Transverse colon (tissue), 4 donors: ENCODE measurements around the gene SEMA4F. TPM values are rescaled to one million over a fixed set of nuclear protein-coding genes. Genes with fewer than 3 reads are reported as not detected.

Experiments
- DNase-seq: peaks from one replicate; pipeline ENCODE4 v3.0.0-alpha.2; 2019
- H3K27ac ChIP-seq, 4 donors: fragments of 200-600 bp; sonication (generic); 2 replicates each; pipeline ENCODE4 v1.5.1; 2016 to 2018; ENCODE audit warnings: inconsistent platforms in 4 of 4
- H3K27me3 ChIP-seq: fragments of 200-600 bp; sonication (generic); 2 replicates; pipeline ENCODE4 v1.5.1; 2017; ENCODE audit warnings: inconsistent platforms
- H3K36me3 ChIP-seq, 4 donors: fragments of 200-600 bp; sonication (generic); 2 replicates each; pipeline ENCODE4 v1.5.1; 2017 to 2019; ENCODE audit warnings: inconsistent platforms in 4 of 4
- H3K4me1 ChIP-seq, 4 donors: fragments of 200-600 bp; sonication (generic); 2 replicates each; pipeline ENCODE4 v1.5.1; 2017 to 2020; ENCODE audit warnings: inconsistent platforms in 4 of 4
- H3K4me3 ChIP-seq, 4 donors: fragments of 200-600 bp; sonication (generic); 1 replicate in 1 of 4; 2 replicates in 3 of 4; pipeline versions ENCODE4 v1.5.1 to v1.6.1; 2017 to 2019; ENCODE audit warnings: inconsistent platforms in 4 of 4
- H3K9me3 ChIP-seq, 2 donors: fragments of 200-600 bp; sonication (generic); 2 replicates each; pipeline ENCODE4 v1.5.1; 2017 to 2019; ENCODE audit warnings: inconsistent platforms in 2 of 2
- CTCF ChIP-seq, 5 experiments: fragments of 200-600 bp in 3 of 5; fragments of 450-650 bp in 2 of 5; sonication (generic) in 3 of 5; IDR thresholded peaks; 1 replicate in 2 of 5; 2 replicates in 3 of 5; pipeline ENCODE4 v1.5.1; 2016 to 2017; ENCODE audit warnings: antibody characterized with exemption in 5 of 5, inconsistent platforms in 3 of 5, mild to moderate bottlenecking in 2 of 5, moderate library complexity in 1 of 5
- EP300 ChIP-seq: sonication (generic); formaldehyde crosslinking; IDR thresholded peaks from one replicate; pipeline ENCODE4 v1.6.1; 2017; ENCODE audit warnings: antibody characterized with exemption, low read depth
- POLR2A ChIP-seq: fragments of 450-650 bp; IDR thresholded peaks from one replicate; pipeline ENCODE4 v1.6.1; 2016; ENCODE audit warnings: antibody characterized with exemption, mild to moderate bottlenecking, moderate library complexity
- POLR2AphosphoS5 ChIP-seq, 3 donors: sonication (generic); formaldehyde crosslinking; IDR thresholded peaks; one replicate each; pipeline ENCODE4 v1.6.1; 2016; ENCODE audit warnings: antibody characterized with exemption in 3 of 3
- WGBS, 2 donors: methylation state at CpG; one replicate each; pipeline ENCODE4 v1.1.5; 2018; ENCODE audit warnings: low coverage in 1 of 2; 5-methylcytosine and 5-hydroxymethylcytosine counted together
- in situ Hi-C, 4 donors: fragments of 200-750 bp; cut with MboI; loops; one replicate each; pipeline versions ENCODE4 v1.15.0 to v1.15.1; 2017; ENCODE audit warnings: low sequenced_read_pairs in 3 of 4, low pct_ligation_motif_present in 1 of 4, low pct_unique_long_range_greater_than_20kb in 1 of 4
- intact Hi-C: fragments of 100-400 bp; cut with DNase I; formaldehyde crosslinking; loops from one replicate; pipeline ENCODE4 v1.15.1; 2023; ENCODE audit warnings: low total_unique reads
- total RNA-seq, 4 donors: library from RNA; depleted of rRNA; stranded (reverse); fragments of >200 nt; gene quantifications; one replicate each; pipeline ENCODE4 v1.1.0, GENCODE V29; 2016

Gene SEMA4F
- total RNA-seq, 4 donors from 2014 or later = 0.75 to 5.7 (median 3.6) TPM

- Histone ChIP-seq H3K4me3 (no peak overlapping the region), H3K9me3 (no peaks in the 10 kb centered on the region), H3K27me3 (no peaks in the 10 kb centered on the region), H3K4me1 (peaks cover 0 to 7% (median 0%) of the 10 kb centered on the region in 4 donors), H3K27ac (no peak overlapping the region), H3K36me3 (no peaks in the 10 kb centered on the region)
- 85% methylated on average over 2 of the region's 2 CpGs; no CpG with 5 or more reads in 1 of the 2 donors for WGBS, 2 donors
- DNase-seq = no peak
- intact Hi-C loops (no loop called here), in situ Hi-C loops (no loop called here)
- no peak for TF ChIP-seq EP300
- TF ChIP-seq POLR2AphosphoS5 (IDR thresholded peaks at IDR 0.05) = no peak
- no peak for TF ChIP-seq CTCF (IDR thresholded peaks at IDR 0.05)
- no peak for TF ChIP-seq POLR2A
Observed at GRCh38 chr2:74730530-74730929, 76.5 kb downstream of the SEMA4F start.

Other genes with a start within 250 kb of the SEMA4F start
- 1 to 10 TPM in 1 of 4 donors, under 1 TPM in 1, not detected in 2; 0.82 to 1.3 TPM for gene C2orf81, start 232.6 kb upstream of the SEMA4F start, total RNA-seq
- 1 to 10 TPM in 2 of 4 donors, not detected in 2; 2.3 to 7.0 TPM for gene WDR54, start 232.5 kb upstream of the SEMA4F start, total RNA-seq
- gene RTKN, start 212.3 kb upstream of the SEMA4F start, total RNA-seq = 10 to 100 TPM; 29.7 to 46.4 (median 41.9) TPM
- gene INO80B, start 199.2 kb upstream of the SEMA4F start, total RNA-seq = 10 to 100 TPM; 12.9 to 53.9 (median 34.5) TPM
- gene WBP1, start 195.8 kb upstream of the SEMA4F start, total RNA-seq = 100 to 1,000 TPM in 1 of 4 donors, 10 to 100 TPM in 3; 59.5 to 101 (median 62.7) TPM
- 10 to 100 TPM; 54.8 to 76.7 (median 58.9) TPM for gene MOGS, start 188.9 kb upstream of the SEMA4F start, total RNA-seq
- gene MRPL53, start 181.6 kb upstream of the SEMA4F start, total RNA-seq = 100 to 1,000 TPM in 1 of 4 donors, 10 to 100 TPM in 3; 23.2 to 170 (median 26.3) TPM
- gene CCDC142, start 171.2 kb upstream of the SEMA4F start, total RNA-seq = 10 to 100 TPM; 49.7 to 93.1 (median 71.6) TPM
- gene TTC31, start 171.2 kb upstream of the SEMA4F start, total RNA-seq = 10 to 100 TPM; 16.9 to 36.0 (median 32.0) TPM
- gene LBX2, start 154.6 kb upstream of the SEMA4F start, total RNA-seq = 1 to 10 TPM in 2 of 4 donors, under 1 TPM in 1, not detected in 1; 0.80 to 3.8 (median 1.6) TPM
- 10 to 100 TPM in 3 of 4 donors, 1 to 10 TPM in 1; 3.7 to 23.9 (median 19.3) TPM for gene PCGF1, start 146.6 kb upstream of the SEMA4F start, total RNA-seq
- gene TLX2, start 139.8 kb upstream of the SEMA4F start, total RNA-seq = 1 to 10 TPM in 1 of 4 donors, under 1 TPM in 1, not detected in 2; 0.96 to 2.5 TPM
- 100 to 1,000 TPM in 1 of 4 donors, 10 to 100 TPM in 3; 32.4 to 194 (median 53.1) TPM for gene DQX1, start 128.0 kb upstream of the SEMA4F start, total RNA-seq
- gene AUP1, start 124.5 kb upstream of the SEMA4F start, total RNA-seq = 100 to 1,000 TPM; 164 to 264 (median 189) TPM
- 10 to 100 TPM in 3 of 4 donors, 1 to 10 TPM in 1; 8.6 to 29.6 (median 21.0) TPM for gene HTRA2, start 124.3 kb upstream of the SEMA4F start, total RNA-seq
- 1 to 10 TPM; 1.6 to 4.1 (median 3.0) TPM for gene LOXL3, start 100.3 kb upstream of the SEMA4F start, total RNA-seq
- 10 to 100 TPM; 14.7 to 21.3 (median 20.1) TPM for gene DOK1, start 99.5 kb upstream of the SEMA4F start, total RNA-seq
- under 1 TPM in 1 of 4 donors, not detected in 3; 0.27 TPM for gene M1AP, start 5.9 kb upstream of the SEMA4F start, total RNA-seq
- 100 to 1,000 TPM; 104 to 175 (median 131) TPM for gene HK2, start 179.9 kb downstream of the SEMA4F start, total RNA-seq